ENCODE measurements around the gene UBR3. TPM values are rescaled to one million over a fixed set of nuclear protein-coding genes. Genes with fewer than 3 reads are reported as not detected.

The UBR3 gene
- total and polyA plus RNA-seq, 2 experiments from 2014 or later, result 10.7 to 28.0 TPM

DNA sequence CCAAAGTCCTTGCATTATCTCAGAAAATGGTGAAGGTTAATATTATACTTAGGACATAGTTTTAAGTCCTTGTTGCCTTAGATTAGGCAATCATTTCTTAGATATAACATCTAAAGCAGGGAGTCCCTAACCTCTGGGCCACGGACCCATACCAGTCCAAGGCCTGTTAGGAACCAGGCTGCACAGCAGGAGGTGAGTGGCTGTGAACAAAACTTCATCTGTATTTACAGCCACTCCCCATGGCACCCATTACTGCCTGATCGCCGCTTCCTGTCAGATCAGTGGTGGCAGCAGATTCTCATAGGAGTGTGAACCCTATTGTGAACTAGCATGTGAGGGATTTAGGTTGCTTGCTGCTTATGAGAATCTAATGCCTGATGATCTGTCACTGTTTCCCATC, 264.2 kb downstream of the UBR3 start:
- no peak for TF ChIP-seq ZNF462 (CRISPR knock-in tag; IDR thresholded peaks at IDR 0.05)
- TF ChIP-seq STAT1 (IDR thresholded peaks at IDR 0.05; ENCODE audit: unreplicated experiment), result no peak
- TF ChIP-seq CREB1 (CRISPR knock-in tag; IDR thresholded peaks at IDR 0.05; ENCODE audit: low read depth), result no peak
- no peak for TF ChIP-seq POLR2AphosphoS5 (IDR thresholded peaks at IDR 0.05; ENCODE audit: low read depth)
- TF ChIP-seq NANOG (IDR thresholded peaks at IDR 0.05; ENCODE audit: borderline replicate concordance), result no peak
- TF ChIP-seq ZNF114 (CRISPR knock-in tag; IDR thresholded peaks at IDR 0.05), result no peak
- TF ChIP-seq ZNF331 (CRISPR knock-in tag; IDR thresholded peaks at IDR 0.05; ENCODE audit: low read depth), result no peak
- TF ChIP-seq, protein P1, sequence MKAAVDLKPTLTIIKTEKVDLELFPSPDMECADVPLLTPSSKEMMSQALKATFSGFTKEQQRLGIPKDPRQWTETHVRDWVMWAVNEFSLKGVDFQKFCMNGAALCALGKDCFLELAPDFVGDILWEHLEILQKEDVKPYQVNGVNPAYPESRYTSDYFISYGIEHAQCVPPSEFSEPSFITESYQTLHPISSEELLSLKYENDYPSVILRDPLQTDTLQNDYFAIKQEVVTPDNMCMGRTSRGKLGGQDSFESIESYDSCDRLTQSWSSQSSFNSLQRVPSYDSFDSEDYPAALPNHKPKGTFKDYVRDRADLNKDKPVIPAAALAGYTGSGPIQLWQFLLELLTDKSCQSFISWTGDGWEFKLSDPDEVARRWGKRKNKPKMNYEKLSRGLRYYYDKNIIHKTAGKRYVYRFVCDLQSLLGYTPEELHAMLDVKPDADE (IDR thresholded peaks at IDR 0.05), result no peak
- TF ChIP-seq CTCF (conservative IDR thresholded peaks at IDR 0.05; ENCODE audit: low read depth in 2 of 2), result no peak
- TF ChIP-seq JUNB (IDR thresholded peaks at IDR 0.05; ENCODE audit: unreplicated experiment), result no peak
- TF ChIP-seq EZH2phosphoT487 (IDR thresholded peaks at IDR 0.05; ENCODE audit: unreplicated experiment), result no peak
- TF ChIP-seq EZH2 (IDR thresholded peaks at IDR 0.05; ENCODE audit: low read depth, unreplicated experiment), result no peak
- TF ChIP-seq REST (IDR thresholded peaks at IDR 0.05; ENCODE audit: unreplicated experiment), result no peak
- Histone ChIP-seq H3K27me3 (ENCODE audit: insufficient read depth) (no peaks in the 10 kb centered on the region), H3K27ac (ENCODE audit: low read depth) (no peak overlapping the region), H2AFZ (no peak overlapping the region), H3K4me1 (ENCODE audit: insufficient read depth) (peaks cover 13% of the 10 kb centered on the region), H4K20me1 (replicated peaks; ENCODE audit: insufficient read depth) (no peaks in the 10 kb centered on the region), H3K9me2 (ENCODE audit: insufficient read depth) (no peaks in the 10 kb centered on the region), H3K4me3 (no peak overlapping the region), H3K79me2 (replicated peaks; ENCODE audit: insufficient read depth) (no peaks in the 10 kb centered on the region), H3K4me2 (no peak overlapping the region), H3F3A (replicated peaks; ENCODE audit: low read depth) (no peaks in the 10 kb centered on the region; the same call in 1 of the 2 replicates), H3K36me3 (ENCODE audit: insufficient read depth) (peaks cover 7% of the 10 kb centered on the region)
- DNase-seq (ENCODE audit: low spot score) (no peak), ATAC-seq (no peak)
- Mint-ChIP-seq H3K36me3 (ENCODE audit: low read depth) (peaks cover 24% of the 10 kb centered on the region), H3K4me1 (peaks cover 10% of the 10 kb centered on the region; the same call in 2 of the 3 replicates), H3K4me3 (no peak overlapping the region), H3K27me3 (ENCODE audit: insufficient read depth, low read depth, poor library complexity) (peaks cover 3% of the 10 kb centered on the region), H3K9me3 (peaks cover 27% of the 10 kb centered on the region), H3K27ac (no peak overlapping the region)

Data from GM23338 (cell line).